NCI-H345 treated with DMSO at 0.1 percent for 48 hours (cell line): ENCODE results near the gene TRAPPC3L.
"Not testable (repeated sequence)": the region's sequence is repeated elsewhere in the genome, so short reads cannot be mapped to it uniquely, and the experiment has no call there.

ENCODE experiments used
- DNase-seq: peaks from one replicate; lab custom pipeline; 2025; ENCODE audit not compliant: unreplicated experiment; lab: John Stamatoyannopoulos, UW

The TRAPPC3L gene

GRCh38 chr6:116515141-116515540 is 30.3 kb downstream of the TRAPPC3L start:
- DNase-seq, result no peak

GRCh38 chr6:116514111-116514510 is 31.4 kb downstream of the TRAPPC3L start:
- DNase-seq, result no peak

GRCh38 chr6:116513224-116513875 is 32.1 kb downstream of the TRAPPC3L start:
- DNase-seq, result no peak

- no peak for DNase-seq
Measured at GRCh38 chr6:116512734-116513133, 32.8 kb downstream of the TRAPPC3L start.

GRCh38 chr6:116512111-116512559 is 33.3 kb downstream of the TRAPPC3L start:
- no peak for DNase-seq

- no peak for DNase-seq
Measured at GRCh38 chr6:116511424-116512110, 33.9 kb downstream of the TRAPPC3L start, which contains the start of gene CALHM5. TSS of gene CALHM5 (plus strand) at chr6:116511639. CDS start at chr6:116511697, 58 bp downstream.

GRCh38 chr6:116508527-116508926 is 37.0 kb downstream of the TRAPPC3L start:
- DNase-seq, result no peak

- no peak for DNase-seq
Measured at GRCh38 chr6:116507324-116507723, 38.2 kb downstream of the TRAPPC3L start.

GRCh38 chr6:116500969-116501433 is 44.5 kb downstream of the TRAPPC3L start:
- no peak for DNase-seq

GRCh38 chr6:116497113-116497676 is 48.3 kb downstream of the TRAPPC3L start:
- DNase-seq, result no peak

GRCh38 chr6:116495161-116495560 is 50.3 kb downstream of the TRAPPC3L start:
- not testable (repeated sequence) for DNase-seq

GRCh38 chr6:116492331-116493067 is 53.0 kb downstream of the TRAPPC3L start:
- no peak for DNase-seq

GRCh38 chr6:116491610-116492330 is 53.7 kb downstream of the TRAPPC3L start:
- no peak for DNase-seq

- DNase-seq, result no peak
Measured at GRCh38 chr6:116485559-116486184, 59.8 kb downstream of the TRAPPC3L start.

GRCh38 chr6:116483616-116484015 is 61.9 kb downstream of the TRAPPC3L start:
- no peak for DNase-seq

GRCh38 chr6:116482780-116483179 is 62.7 kb downstream of the TRAPPC3L start:
- DNase-seq, result no peak

- no peak for DNase-seq
Measured at GRCh38 chr6:116476002-116476678, 69.3 kb downstream of the TRAPPC3L start.

GRCh38 chr6:116475141-116475540 is 70.3 kb downstream of the TRAPPC3L start:
- DNase-seq, result no peak

- DNase-seq, result no peak
Measured at GRCh38 chr6:116472706-116473105, 72.8 kb downstream of the TRAPPC3L start.

- no peak for DNase-seq
Measured at GRCh38 chr6:116471531-116471930, 74.0 kb downstream of the TRAPPC3L start.
